Vagina (tissue), 2 donors: ENCODE results near the gene EPHB1.

Experiments
- POLR2A ChIP-seq, 2 donors: fragments of 450-650 bp; IDR thresholded peaks; one replicate each; pipeline ENCODE4 v1.6.1; 2017; ENCODE audit warnings: antibody characterized with exemption in 2 of 2, mild to moderate bottlenecking in 2 of 2, moderate library complexity in 2 of 2
- POLR2AphosphoS5 ChIP-seq, 2 donors: sonication (generic); formaldehyde crosslinking; IDR thresholded peaks; one replicate each; pipeline ENCODE4 v1.9.0; 2017; ENCODE audit warnings: antibody characterized with exemption in 2 of 2, mild to moderate bottlenecking in 2 of 2, low read depth in 1 of 2; ENCODE audit not compliant: insufficient read depth in 1 of 2
- TF ChIP-seq, protein P1 (sequence below), 3 experiments: fragments of 450-650 bp in 2 of 3; fragments of 200-600 bp in 1 of 3; sonication (generic) in 1 of 3; IDR thresholded peaks; one replicate each; pipeline ENCODE4 v1.5.1; 2017 to 2019; ENCODE audit warnings: antibody characterized with exemption in 3 of 3, mild to moderate bottlenecking in 2 of 3, moderate library complexity in 2 of 3

DNA sequence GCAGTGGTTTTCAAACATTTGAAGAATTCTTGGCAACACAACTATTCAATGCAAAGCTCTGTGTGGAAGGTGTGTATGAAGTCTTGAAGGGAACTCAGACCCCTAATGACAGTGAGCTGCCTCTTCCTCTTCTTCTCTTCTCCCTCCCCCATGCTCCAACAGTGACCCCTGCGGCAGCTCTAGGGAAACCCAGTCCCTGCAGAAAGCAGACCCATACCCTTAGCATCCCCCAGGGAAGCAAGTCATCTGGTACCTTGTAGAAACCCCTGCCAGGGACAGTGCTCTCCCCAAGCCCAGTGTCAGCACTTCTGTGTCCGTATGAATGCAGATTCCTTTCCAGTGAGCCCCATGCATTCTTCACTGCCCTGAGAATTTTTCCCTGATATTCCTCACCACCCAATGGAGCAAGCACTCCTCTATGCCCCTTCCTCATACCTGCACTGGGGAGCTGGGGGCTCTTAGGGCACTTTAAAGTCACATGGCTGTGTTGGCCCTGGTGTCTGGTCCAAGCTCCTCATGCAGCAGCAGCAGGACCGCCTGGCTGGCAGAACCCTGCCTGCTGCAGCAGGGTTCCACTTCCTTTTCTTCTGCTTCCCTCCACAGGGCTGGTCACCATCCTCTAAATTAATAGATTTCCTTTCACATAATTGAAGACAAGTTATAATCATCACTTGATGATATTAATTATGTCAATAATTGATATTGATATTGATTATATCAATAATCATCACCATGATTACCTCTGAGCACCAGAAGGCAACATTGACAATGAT is 442.5 kb downstream of the EPHB1 start:
- TF ChIP-seq, protein P1, sequence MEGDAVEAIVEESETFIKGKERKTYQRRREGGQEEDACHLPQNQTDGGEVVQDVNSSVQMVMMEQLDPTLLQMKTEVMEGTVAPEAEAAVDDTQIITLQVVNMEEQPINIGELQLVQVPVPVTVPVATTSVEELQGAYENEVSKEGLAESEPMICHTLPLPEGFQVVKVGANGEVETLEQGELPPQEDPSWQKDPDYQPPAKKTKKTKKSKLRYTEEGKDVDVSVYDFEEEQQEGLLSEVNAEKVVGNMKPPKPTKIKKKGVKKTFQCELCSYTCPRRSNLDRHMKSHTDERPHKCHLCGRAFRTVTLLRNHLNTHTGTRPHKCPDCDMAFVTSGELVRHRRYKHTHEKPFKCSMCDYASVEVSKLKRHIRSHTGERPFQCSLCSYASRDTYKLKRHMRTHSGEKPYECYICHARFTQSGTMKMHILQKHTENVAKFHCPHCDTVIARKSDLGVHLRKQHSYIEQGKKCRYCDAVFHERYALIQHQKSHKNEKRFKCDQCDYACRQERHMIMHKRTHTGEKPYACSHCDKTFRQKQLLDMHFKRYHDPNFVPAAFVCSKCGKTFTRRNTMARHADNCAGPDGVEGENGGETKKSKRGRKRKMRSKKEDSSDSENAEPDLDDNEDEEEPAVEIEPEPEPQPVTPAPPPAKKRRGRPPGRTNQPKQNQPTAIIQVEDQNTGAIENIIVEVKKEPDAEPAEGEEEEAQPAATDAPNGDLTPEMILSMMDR (IDR thresholded peaks at IDR 0.05), result no peak
- TF ChIP-seq POLR2A (IDR thresholded peaks at IDR 0.05), result no peak
- no peak for TF ChIP-seq POLR2AphosphoS5 (IDR thresholded peaks at IDR 0.05; ENCODE audit: insufficient read depth in 1 of 2, low read depth in 1 of 2)
